A549 treated with AZD9567 at 1 μM for 4 hours (cell line): ENCODE data around the gene TRIM49D2. TPM values are rescaled to one million over a fixed set of nuclear protein-coding genes. Genes with fewer than 3 reads are reported as not detected.

ENCODE experiments used
- total RNA-seq: library from RNA; stranded (reverse); fragments of 200-300 nt; extraction: Qiagen RNA extraction; gene quantifications from 5 replicates; pipeline ENCODE4 v1.2.3, GENCODE V29; 2022; ENCODE audit not compliant: insufficient read depth

The TRIM49D2 gene, protein sequence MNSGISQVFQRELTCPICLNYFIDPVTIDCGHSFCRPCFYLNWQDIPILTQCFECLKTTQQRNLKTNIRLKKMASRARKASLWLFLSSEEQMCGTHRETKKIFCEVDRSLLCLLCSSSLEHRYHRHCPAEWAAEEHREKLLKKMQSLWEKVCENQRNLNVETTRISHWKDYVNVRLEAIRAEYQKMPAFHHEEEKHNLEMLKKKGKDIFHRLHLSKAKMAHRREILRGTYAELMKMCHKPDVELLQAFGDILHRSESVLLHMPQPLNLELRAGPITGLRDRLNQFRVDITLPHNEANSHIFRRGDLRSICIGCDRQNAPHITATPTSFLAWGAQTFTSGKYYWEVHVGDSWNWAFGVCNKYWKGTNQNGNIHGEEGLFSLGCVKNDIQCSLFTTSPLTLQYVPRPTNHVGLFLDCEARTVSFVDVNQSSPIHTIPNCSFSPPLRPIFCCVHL
- 0.07 TPM in 1 of 5 replicates, not detected in the others for total RNA-seq

DNA sequence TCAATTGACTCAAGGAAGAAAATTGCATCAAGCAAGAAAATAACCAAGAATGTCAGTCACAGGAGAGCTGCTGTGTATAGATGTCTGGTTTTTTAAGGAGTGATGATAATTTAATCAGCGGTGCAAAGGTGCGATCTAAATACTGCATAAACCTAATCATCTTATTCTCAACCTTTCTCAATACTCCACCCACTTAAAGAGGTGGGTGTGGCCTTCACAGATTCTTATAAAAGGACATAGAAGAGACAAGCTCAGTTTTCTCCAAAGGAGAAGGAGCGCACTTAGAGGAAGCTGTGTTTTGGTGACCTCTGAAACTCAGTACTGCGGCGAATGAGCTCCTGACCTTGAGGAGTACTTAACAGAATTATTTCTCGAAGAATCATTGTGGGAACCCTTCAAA lies at the start of gene TRIM49D2:
TRIM49D2 (plus strand) TSS at position 301 of the 400 bp plus-strand sequence. CDS start 2,698 bp downstream, outside the sequence.

DNA sequence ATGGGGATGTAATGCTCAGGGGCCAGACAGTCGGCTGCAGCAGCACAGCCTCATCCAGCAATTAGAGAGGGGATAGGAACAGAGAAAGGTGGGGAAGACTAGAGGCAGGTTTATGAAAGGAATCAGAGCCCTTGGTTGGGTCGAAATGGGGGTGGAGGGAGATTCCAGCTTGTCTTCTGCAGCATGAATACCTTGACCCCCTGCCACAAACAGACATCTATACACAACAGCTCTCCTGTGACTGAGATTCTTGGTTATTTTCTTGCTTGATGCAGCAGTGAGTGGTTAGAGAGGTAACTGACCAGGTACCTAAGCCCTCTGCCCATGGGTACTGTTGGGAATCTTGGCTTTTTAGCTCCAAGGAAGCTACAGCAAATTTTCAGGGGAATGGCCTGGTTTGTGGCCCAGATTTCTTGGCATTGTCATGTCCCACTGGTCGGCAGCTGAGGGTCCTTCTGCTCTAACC lies 1.6 kb upstream of the TRIM49D2 start, which contains the start of gene TRIM49D1:
TRIM49D1 (minus strand) TSS at position 51 of the 466 bp plus-strand sequence. CDS start 4,535 bp downstream, outside the sequence.

DNA sequence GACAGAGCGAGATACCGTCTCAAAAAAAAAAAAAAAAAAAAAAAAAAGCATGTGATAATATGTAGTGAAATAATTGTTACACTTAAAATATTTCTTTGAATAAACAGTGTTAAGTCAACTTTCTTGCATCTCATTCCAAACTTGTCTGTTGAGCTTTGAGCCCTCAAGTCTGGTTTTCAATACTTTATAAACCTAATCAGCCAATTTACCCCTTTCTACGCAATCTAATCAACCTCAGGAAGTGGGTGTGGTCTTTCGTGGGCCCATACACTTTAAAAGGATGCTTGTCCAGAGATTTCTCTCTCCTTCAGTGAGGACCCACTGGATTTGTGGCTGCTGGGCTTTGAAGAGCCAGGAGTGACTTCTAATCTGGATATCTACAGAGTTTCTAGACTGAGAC lies 41.9 kb downstream of the TRIM49D2 start, which contains the start of gene TRIM64:
TRIM64 (plus strand) TSS at position 301 of the 400 bp plus-strand sequence. CDS start 2,467 bp downstream, outside the sequence.

Other genes with a start within 250 kb of the TRIM49D2 start
- not detected in 5 replicates for gene TRIM77, start 213.8 kb upstream of the TRIM49D2 start, total RNA-seq
- gene TRIM49, start 115.5 kb upstream of the TRIM49D2 start, total RNA-seq, result not detected in 5 replicates
- not detected in 5 replicates for gene TRIM64B, start 45.6 kb upstream of the TRIM49D2 start, total RNA-seq
- 0.07 to 0.18 TPM (median 0.15 TPM) in 3 of 5 replicates, not detected in the others for gene TRIM49D1, start 1.8 kb upstream of the TRIM49D2 start, total RNA-seq
- not detected in 5 replicates for gene TRIM64, start 42.0 kb downstream of the TRIM49D2 start, total RNA-seq
- not detected in 5 replicates for gene TRIM49C, start 107.0 kb downstream of the TRIM49D2 start, total RNA-seq
- not detected in 5 replicates for gene UBTFL1, start 161.9 kb downstream of the TRIM49D2 start, total RNA-seq
- 0.02 TPM in 1 of 5 replicates, not detected in the others for gene NAALAD2, start 210.6 kb downstream of the TRIM49D2 start, total RNA-seq